ENCODE measurements around the gene CCSER1. TPM values are rescaled to one million over a fixed set of nuclear protein-coding genes. Genes with fewer than 3 reads are reported as not detected.

Gene CCSER1
- total and polyA plus RNA-seq, 2 experiments from 2014 or later: 5.2 to 23.4 TPM

DNA sequence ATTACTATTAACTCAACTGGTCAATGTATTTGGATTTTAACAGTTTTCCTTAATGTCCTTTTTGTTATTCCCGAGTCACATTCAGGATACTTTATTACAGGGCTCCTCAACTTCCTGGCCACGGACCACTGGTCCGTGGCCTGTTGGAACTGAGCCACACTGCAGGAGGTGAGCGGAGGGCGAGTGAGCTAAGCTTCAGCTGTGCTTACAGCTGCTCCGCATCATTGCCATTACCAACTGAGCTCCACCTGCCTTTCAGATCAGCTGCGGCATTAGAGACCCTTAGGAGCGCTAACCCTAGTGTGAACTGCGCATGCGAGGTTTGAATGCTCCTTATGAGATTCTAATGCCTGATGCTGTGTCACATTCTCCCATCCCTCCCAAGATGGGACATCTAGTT is 591.7 kb downstream of the CCSER1 start:
- no peaks in the 10 kb centered on the region for H3K79me2 ChIP-seq
- DNase-seq (ENCODE audit: low spot score): no peak

GRCh38 chr4:90727938-90728337 is 600.7 kb downstream of the CCSER1 start:
- Histone ChIP-seq H3K79me2 (no peaks in the 10 kb centered on the region), H3K27me3 (no peaks in the 10 kb centered on the region), H3K4me3 (no peak overlapping the region), H3K9me3 (ENCODE audit: low read depth) (no peaks in the 10 kb centered on the region), H3K4me2 (no peak overlapping the region), H3K4me1 (ENCODE audit: insufficient read depth) (no peaks in the 10 kb centered on the region), H3K36me3 (replicated peaks; ENCODE audit: insufficient read depth, low read depth) (no peaks in the 10 kb centered on the region), H2AFZ (no peak overlapping the region), H3K27ac (no peak overlapping the region), H3K9me2 (replicated peaks; ENCODE audit: insufficient read depth) (no peaks in the 10 kb centered on the region), H4K20me1 (ENCODE audit: insufficient read depth, poor library complexity, severe bottlenecking) (no peaks in the 10 kb centered on the region)
- TF ChIP-seq EZH2phosphoT487 (IDR thresholded peaks at IDR 0.05; ENCODE audit: low read depth, severe bottlenecking, unreplicated experiment) (no peak), EZH2 (IDR thresholded peaks at IDR 0.05; ENCODE audit: borderline replicate concordance) (no peak), CTCF (IDR thresholded peaks at IDR 0.05; ENCODE audit: poor library complexity) (no peak)
- no peak for DNase-seq (ENCODE audit: low spot score)

More for the DNA sequence above, 591.7 kb downstream of the CCSER1 start:
- Histone ChIP-seq H3K9me3 (ENCODE audit: low read depth) (no peaks in the 10 kb centered on the region), H3K36me3 (replicated peaks; ENCODE audit: insufficient read depth, low read depth) (no peaks in the 10 kb centered on the region), H2AFZ (no peak overlapping the region), H3K4me3 (no peak overlapping the region), H3K4me1 (ENCODE audit: insufficient read depth) (no peaks in the 10 kb centered on the region), H3K4me2 (no peak overlapping the region), H3K27ac (no peak overlapping the region), H3K9me2 (replicated peaks; ENCODE audit: insufficient read depth) (no peaks in the 10 kb centered on the region), H4K20me1 (ENCODE audit: insufficient read depth, poor library complexity, severe bottlenecking) (no peaks in the 10 kb centered on the region), H3K27me3 (no peaks in the 10 kb centered on the region)
- 96% methylated on average over 10 of the region's 10 CpGs for WGBS (ENCODE audit: low lambda C conversion rate, missing lambda C conversion rate)
- TF ChIP-seq CTCF (IDR thresholded peaks at IDR 0.05; ENCODE audit: poor library complexity) (no peak), EZH2 (IDR thresholded peaks at IDR 0.05; ENCODE audit: borderline replicate concordance) (no peak), EZH2phosphoT487 (IDR thresholded peaks at IDR 0.05; ENCODE audit: low read depth, severe bottlenecking, unreplicated experiment) (no peak)

DNA sequence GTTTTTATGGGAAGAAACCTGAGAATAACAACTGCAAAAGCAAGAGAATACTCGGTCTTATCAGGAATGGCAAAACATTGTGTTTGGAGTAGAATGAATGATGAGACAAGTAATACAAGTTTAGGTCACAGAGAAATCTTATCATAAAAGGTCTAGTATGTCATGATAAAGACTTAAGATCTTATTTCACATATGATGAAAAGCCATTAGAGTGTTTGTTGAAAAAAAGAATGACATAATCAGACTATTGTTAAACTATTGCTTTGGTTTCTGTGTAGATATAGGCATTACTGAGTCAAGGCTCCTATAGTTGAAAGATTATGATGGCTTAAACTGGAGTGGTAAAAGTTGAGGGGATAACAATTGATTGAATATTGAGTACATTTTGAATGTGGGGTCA is 603.6 kb downstream of the CCSER1 start:
- DNase-seq (ENCODE audit: low spot score): no peak
- H3K9me3 ChIP-seq (ENCODE audit: low read depth): no peaks in the 10 kb centered on the region
- no peaks in the 10 kb centered on the region for H3K36me3 ChIP-seq (replicated peaks; ENCODE audit: insufficient read depth, low read depth)
- no peaks in the 10 kb centered on the region for H3K27me3 ChIP-seq
- H3K79me2 ChIP-seq: no peaks in the 10 kb centered on the region
- WGBS (ENCODE audit: low lambda C conversion rate, missing lambda C conversion rate): 34% methylated on average over 1 of the region's 1 CpG
- no peak overlapping the region for H2AFZ ChIP-seq
- H3K27ac ChIP-seq: no peak overlapping the region
- no peaks in the 10 kb centered on the region for H4K20me1 ChIP-seq (ENCODE audit: insufficient read depth, poor library complexity, severe bottlenecking)
- H3K4me2 ChIP-seq: no peak overlapping the region
- TF ChIP-seq EZH2phosphoT487 (IDR thresholded peaks at IDR 0.05; ENCODE audit: low read depth, severe bottlenecking, unreplicated experiment): no peak
- no peak for TF ChIP-seq CTCF (IDR thresholded peaks at IDR 0.05; ENCODE audit: poor library complexity)
- no peak for TF ChIP-seq EZH2 (IDR thresholded peaks at IDR 0.05; ENCODE audit: borderline replicate concordance)
- no peaks in the 10 kb centered on the region for H3K9me2 ChIP-seq (replicated peaks; ENCODE audit: insufficient read depth)
- H3K4me1 ChIP-seq (ENCODE audit: insufficient read depth): no peaks in the 10 kb centered on the region
- H3K4me3 ChIP-seq: no peak overlapping the region

GRCh38 chr4:90733211-90733610 is 606.0 kb downstream of the CCSER1 start:
- Histone ChIP-seq H2AFZ (no peak overlapping the region), H3K27ac (no peak overlapping the region), H3K9me3 (ENCODE audit: low read depth) (no peaks in the 10 kb centered on the region), H4K20me1 (ENCODE audit: insufficient read depth, poor library complexity, severe bottlenecking) (no peaks in the 10 kb centered on the region), H3K27me3 (no peaks in the 10 kb centered on the region), H3K4me1 (ENCODE audit: insufficient read depth) (no peaks in the 10 kb centered on the region), H3K4me3 (no peak overlapping the region), H3K36me3 (replicated peaks; ENCODE audit: insufficient read depth, low read depth) (no peaks in the 10 kb centered on the region), H3K4me2 (no peak overlapping the region), H3K79me2 (no peaks in the 10 kb centered on the region), H3K9me2 (replicated peaks; ENCODE audit: insufficient read depth) (no peaks in the 10 kb centered on the region)
- whole genome bisulfite sequencing (ENCODE audit: low lambda C conversion rate, missing lambda C conversion rate): 72% methylated on average over 1 of the region's 1 CpG
- TF ChIP-seq EZH2 (IDR thresholded peaks at IDR 0.05; ENCODE audit: borderline replicate concordance): no peak
- no peak for TF ChIP-seq CTCF (IDR thresholded peaks at IDR 0.05; ENCODE audit: poor library complexity)
- TF ChIP-seq EZH2phosphoT487 (IDR thresholded peaks at IDR 0.05; ENCODE audit: low read depth, severe bottlenecking, unreplicated experiment): no peak
- no peak for DNase-seq (ENCODE audit: low spot score)

Data from hepatocyte (in vitro differentiated cells).